Activated naive CD4-positive, alpha-beta T cell treated with anti-CD3 and anti-CD28 coated beads, Interleukin-2, amount 10 ng/mL, durations not matched to agents 7 days and 5 days (primary cell): ENCODE measurements around the gene HIVEP1.

Experiments used
- CTCF ChIA-PET: fragments of 350-600 bp; sonication (Branson Sonifier 250); formaldehyde crosslinking; loops from one replicate; lab custom pipeline; 2021; ENCODE audit warnings: antibody characterized with exemption; lab: Charles Lee
- DNase-seq: peaks from one replicate; pipeline ENCODE4 v3.0.0-alpha.2; 2020
- H3K27ac Mint-ChIP-seq: one replicate; pipeline ENCODE4 v1.8.0; 2021; ENCODE audit warnings: mild to moderate bottlenecking, moderate library complexity, mixed read lengths
- H3K27me3 Mint-ChIP-seq: one replicate; pipeline ENCODE4 v1.8.0; 2021; ENCODE audit warnings: mild to moderate bottlenecking, mixed read lengths
- H3K36me3 Mint-ChIP-seq: one replicate; pipeline ENCODE4 v1.8.0; 2021; ENCODE audit warnings: mixed read lengths
- H3K4me1 Mint-ChIP-seq: one replicate; pipeline ENCODE4 v1.8.0; 2021; ENCODE audit warnings: mixed read lengths
- H3K4me3 Mint-ChIP-seq: one replicate; pipeline ENCODE4 v1.8.0; 2021; ENCODE audit warnings: mild to moderate bottlenecking, moderate library complexity, mixed read lengths
- H3K9me3 Mint-ChIP-seq: one replicate; pipeline ENCODE4 v1.8.0; 2021; ENCODE audit warnings: mixed read lengths

Gene HIVEP1

GRCh38 chr6:12034349-12034748, 22.2 kb downstream of the HIVEP1 start:
- Mint-ChIP-seq H3K36me3 (peaks cover 27% of the 10 kb centered on the region), H3K4me3 (no peak overlapping the region), H3K9me3 (peaks cover 15% of the 10 kb centered on the region), H3K4me1 (peaks cover 33% of the 10 kb centered on the region), H3K27me3 (no peaks in the 10 kb centered on the region), H3K27ac (no peak overlapping the region)
- no peak for DNase-seq
- CTCF ChIA-PET, result interaction anchor here (0.5 kb wide), 1 partner anchor 334 kb away, joined by 3 read pairs; no protein-coding TSS in a partner anchor

GRCh38 chr6:12034837-12035236, 22.7 kb downstream of the HIVEP1 start:
- no peak for DNase-seq
- H3K4me3 Mint-ChIP-seq, result no peak overlapping the region
- peaks cover 35% of the 10 kb centered on the region for H3K4me1 Mint-ChIP-seq
- H3K27me3 Mint-ChIP-seq, result no peaks in the 10 kb centered on the region
- H3K27ac Mint-ChIP-seq, result no peak overlapping the region
- peaks cover 25% of the 10 kb centered on the region for H3K36me3 Mint-ChIP-seq
- H3K9me3 Mint-ChIP-seq, result peaks cover 14% of the 10 kb centered on the region
- CTCF ChIA-PET, result interaction anchor here (0.5 kb wide), 1 partner anchor 334 kb away, joined by 3 read pairs; no protein-coding TSS in a partner anchor

- CTCF ChIA-PET, result no interaction called here
- Mint-ChIP-seq H3K4me3 (no peak overlapping the region), H3K9me3 (peaks cover 4% of the 10 kb centered on the region), H3K27ac (no peak overlapping the region), H3K27me3 (no peaks in the 10 kb centered on the region), H3K4me1 (peaks cover 36% of the 10 kb centered on the region), H3K36me3 (peaks cover 11% of the 10 kb centered on the region)
- DNase-seq, result no peak
Measured at GRCh38 chr6:12036766-12037165, 24.7 kb downstream of the HIVEP1 start.

GRCh38 chr6:12037798-12038197, 25.7 kb downstream of the HIVEP1 start:
- H3K36me3 Mint-ChIP-seq, result peaks cover 8% of the 10 kb centered on the region
- DNase-seq, result no peak
- H3K27me3 Mint-ChIP-seq, result no peaks in the 10 kb centered on the region
- H3K27ac Mint-ChIP-seq, result no peak overlapping the region
- H3K4me3 Mint-ChIP-seq, result no peak overlapping the region
- H3K4me1 Mint-ChIP-seq, result peaks cover 35% of the 10 kb centered on the region
- peaks cover 3% of the 10 kb centered on the region for H3K9me3 Mint-ChIP-seq
- CTCF ChIA-PET, result interaction anchor here (1.3 kb wide), 1 partner anchor 14 kb away, joined by 3 read pairs; no protein-coding TSS in a partner anchor

- Mint-ChIP-seq H3K4me1 (peaks cover 34% of the 10 kb centered on the region), H3K27me3 (no peaks in the 10 kb centered on the region), H3K4me3 (no peak overlapping the region), H3K27ac (no peak overlapping the region), H3K36me3 (peaks cover 6% of the 10 kb centered on the region), H3K9me3 (peaks cover 3% of the 10 kb centered on the region)
- CTCF ChIA-PET, result interaction anchor here (0.9 to 1.8 kb wide), 2 partner anchors 9 to 13 kb away, joined by 3 to 6 read pairs; no protein-coding TSS in a partner anchor
- DNase-seq, result no peak
Measured at GRCh38 chr6:12039540-12040459, 27.7 kb downstream of the HIVEP1 start.

- CTCF ChIA-PET, result interaction anchor here (1.2 kb wide), 1 partner anchor 19 kb away, joined by 4 read pairs; no protein-coding TSS in a partner anchor
- no peak for DNase-seq
- H3K9me3 Mint-ChIP-seq, result no peaks in the 10 kb centered on the region
- H3K36me3 Mint-ChIP-seq, result peaks cover 18% of the 10 kb centered on the region
- H3K27ac Mint-ChIP-seq, result no peak overlapping the region
- H3K4me3 Mint-ChIP-seq, result no peak overlapping the region
- H3K27me3 Mint-ChIP-seq, result no peaks in the 10 kb centered on the region
- peaks cover 53% of the 10 kb centered on the region for H3K4me1 Mint-ChIP-seq
Measured at GRCh38 chr6:12047304-12047703, 35.2 kb downstream of the HIVEP1 start.

GRCh38 chr6:12047792-12048432, 35.8 kb downstream of the HIVEP1 start:
- Mint-ChIP-seq H3K27me3 (no peaks in the 10 kb centered on the region), H3K4me3 (no peak overlapping the region), H3K27ac (no peak overlapping the region), H3K9me3 (no peaks in the 10 kb centered on the region), H3K36me3 (peaks cover 18% of the 10 kb centered on the region), H3K4me1 (peaks cover 59% of the 10 kb centered on the region)
- no peak for DNase-seq
- CTCF ChIA-PET, result interaction anchor here (1.2 kb wide), 1 partner anchor 18 kb away, joined by 4 read pairs; no protein-coding TSS in a partner anchor

GRCh38 chr6:12048609-12049008, 36.5 kb downstream of the HIVEP1 start:
- Mint-ChIP-seq H3K4me3 (no peak overlapping the region), H3K9me3 (no peaks in the 10 kb centered on the region), H3K36me3 (peaks cover 18% of the 10 kb centered on the region), H3K27ac (peak overlapping the region; percentile 64), H3K4me1 (peaks cover 66% of the 10 kb centered on the region), H3K27me3 (no peaks in the 10 kb centered on the region)
- no peak for DNase-seq
- CTCF ChIA-PET, result no interaction called here

GRCh38 chr6:12049165-12049564, 37.1 kb downstream of the HIVEP1 start:
- CTCF ChIA-PET, result no interaction called here
- no peak for DNase-seq
- Mint-ChIP-seq H3K27ac (no peak overlapping the region), H3K36me3 (peaks cover 18% of the 10 kb centered on the region), H3K9me3 (no peaks in the 10 kb centered on the region), H3K4me3 (no peak overlapping the region), H3K4me1 (peaks cover 64% of the 10 kb centered on the region), H3K27me3 (no peaks in the 10 kb centered on the region)

- Mint-ChIP-seq H3K36me3 (peaks cover 17% of the 10 kb centered on the region), H3K27ac (peak overlapping the region; percentile 88), H3K4me3 (peak overlapping the region; percentile 5), H3K27me3 (no peaks in the 10 kb centered on the region), H3K9me3 (no peaks in the 10 kb centered on the region), H3K4me1 (peaks cover 54% of the 10 kb centered on the region)
- CTCF ChIA-PET, result interaction anchor here (1.0 to 2.5 kb wide), 3 partner anchors 10 to 13 kb away, joined by 3 to 6 read pairs (median 5); no protein-coding TSS in a partner anchor
- DNase-seq, result peak; percentile 75
Measured at GRCh38 chr6:12051861-12052368, 39.8 kb downstream of the HIVEP1 start.

DNA sequence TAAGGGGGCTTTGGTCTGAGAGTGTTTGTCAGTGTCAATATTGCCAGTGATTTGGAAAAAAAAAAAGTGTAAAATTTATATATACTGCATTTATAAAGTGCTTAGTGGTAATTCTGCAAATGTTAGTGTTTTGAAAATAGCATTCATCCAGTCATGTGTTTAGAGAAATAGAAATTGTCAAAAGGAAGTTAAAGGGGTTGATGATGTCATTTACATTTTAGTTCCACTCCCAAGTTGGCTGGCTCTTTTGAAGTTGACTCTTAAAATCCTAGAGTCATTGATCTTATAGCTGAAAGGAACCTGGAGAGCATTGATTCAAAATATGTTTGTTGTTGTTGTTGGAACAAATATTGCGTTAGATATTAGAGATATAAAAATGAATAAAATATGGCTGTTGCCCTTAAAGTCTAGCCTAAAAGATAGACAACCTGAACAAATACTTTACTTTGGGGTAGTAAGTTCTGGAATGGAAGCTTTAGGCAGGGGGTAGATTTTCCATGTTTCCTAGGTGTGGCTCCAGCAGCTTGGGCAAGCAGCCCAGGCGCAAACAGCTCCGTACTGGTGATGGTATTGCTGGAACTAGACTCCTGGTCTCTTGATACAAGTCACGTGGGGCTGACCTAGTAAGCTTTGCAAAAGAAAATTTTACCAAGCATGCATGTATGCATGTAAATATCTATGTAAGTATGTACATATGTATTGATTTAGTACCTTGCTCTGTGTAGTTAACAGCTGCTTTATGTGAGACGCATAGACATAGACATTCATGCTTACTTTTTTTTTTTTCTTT, 46.3 kb downstream of the HIVEP1 start:
- CTCF ChIA-PET, result interaction anchor here (0.8 to 1.5 kb wide), 3 partner anchors 17 to 335 kb away, joined by 3 read pairs; no protein-coding TSS in a partner anchor
- Mint-ChIP-seq H3K36me3 (peaks cover 2% of the 10 kb centered on the region), H3K4me3 (no peak overlapping the region), H3K9me3 (no peaks in the 10 kb centered on the region), H3K27ac (no peak overlapping the region), H3K4me1 (peaks cover 36% of the 10 kb centered on the region), H3K27me3 (no peaks in the 10 kb centered on the region)
- no peak for DNase-seq

GRCh38 chr6:12060780-12061609, 48.9 kb downstream of the HIVEP1 start:
- peaks cover 50% of the 10 kb centered on the region for H3K4me1 Mint-ChIP-seq
- H3K27me3 Mint-ChIP-seq, result no peaks in the 10 kb centered on the region
- H3K36me3 Mint-ChIP-seq, result peaks cover 2% of the 10 kb centered on the region
- peak overlapping the region; percentile 47 for H3K27ac Mint-ChIP-seq
- CTCF ChIA-PET, result interaction anchor here (1.4 kb wide), 1 partner anchor 9 kb away, joined by 3 read pairs; no protein-coding TSS in a partner anchor
- DNase-seq, result peak; percentile 80
- H3K4me3 Mint-ChIP-seq, result peak overlapping the region; percentile 61
- no peaks in the 10 kb centered on the region for H3K9me3 Mint-ChIP-seq

GRCh38 chr6:12062605-12063004, 50.5 kb downstream of the HIVEP1 start:
- CTCF ChIA-PET, result interaction anchor here (1.4 kb wide), 1 partner anchor 10 kb away, joined by 3 read pairs; no protein-coding TSS in a partner anchor
- peaks cover 2% of the 10 kb centered on the region for H3K36me3 Mint-ChIP-seq
- H3K4me3 Mint-ChIP-seq, result no peak overlapping the region
- no peak for DNase-seq
- H3K27me3 Mint-ChIP-seq, result no peaks in the 10 kb centered on the region
- peaks cover 52% of the 10 kb centered on the region for H3K4me1 Mint-ChIP-seq
- no peaks in the 10 kb centered on the region for H3K9me3 Mint-ChIP-seq
- no peak overlapping the region for H3K27ac Mint-ChIP-seq
